Hypothalamus (tissue), 51 donors: ENCODE data around the gene UHMK1.
A peak's percentile ranks its signal among the peaks of the same experiment; 100 is the strongest.
"Not testable (repeated sequence)": the region's sequence is repeated elsewhere in the genome, so short reads cannot be mapped to it uniquely, and the experiment has no call there.

ENCODE experiments used
- DNase-seq, 51 donors: peaks; one replicate each; lab custom pipeline; 2025; lab: John Stamatoyannopoulos, UW

The UHMK1 gene

GRCh38 chr1:162562470-162562828 lies 64.8 kb downstream of the UHMK1 start:
- peak in 1 of 51 donors; percentile 11 for DNase-seq

- no peak for DNase-seq
These were observed 67.2 kb downstream of the UHMK1 start for GRCh38 chr1:162564762-162565218.

GRCh38 chr1:162565460-162565859 lies 67.8 kb downstream of the UHMK1 start:
- no peak for DNase-seq

GRCh38 chr1:162566870-162567269 lies 69.3 kb downstream of the UHMK1 start:
- DNase-seq = no peak

- DNase-seq = no peak
These were observed 71.2 kb downstream of the UHMK1 start for GRCh38 chr1:162568802-162569201.

GRCh38 chr1:162570718-162571117 lies 73.1 kb downstream of the UHMK1 start:
- DNase-seq = no peak

- not testable (repeated sequence) for DNase-seq
These were observed 73.5 kb downstream of the UHMK1 start for GRCh38 chr1:162571121-162571520.

- DNase-seq = no peak
These were observed 74.1 kb downstream of the UHMK1 start for GRCh38 chr1:162571696-162572095.

- DNase-seq = no peak
These were observed 75.5 kb downstream of the UHMK1 start for GRCh38 chr1:162573136-162573535.

- no peak for DNase-seq
These were observed 80.6 kb downstream of the UHMK1 start for GRCh38 chr1:162578071-162578700.

GRCh38 chr1:162578936-162579335 lies 81.3 kb downstream of the UHMK1 start:
- DNase-seq = no peak
